ENCODE results near the gene PPDPF.
"Not testable (repeated sequence)": the region's sequence is repeated elsewhere in the genome, so short reads cannot be mapped to it uniquely, and the experiment has no call there.

PPDPF gene

GRCh38 chr20:63500902-63501817 is 19.4 kb upstream of the PPDPF start:
- no peak for DNase-seq

DNA sequence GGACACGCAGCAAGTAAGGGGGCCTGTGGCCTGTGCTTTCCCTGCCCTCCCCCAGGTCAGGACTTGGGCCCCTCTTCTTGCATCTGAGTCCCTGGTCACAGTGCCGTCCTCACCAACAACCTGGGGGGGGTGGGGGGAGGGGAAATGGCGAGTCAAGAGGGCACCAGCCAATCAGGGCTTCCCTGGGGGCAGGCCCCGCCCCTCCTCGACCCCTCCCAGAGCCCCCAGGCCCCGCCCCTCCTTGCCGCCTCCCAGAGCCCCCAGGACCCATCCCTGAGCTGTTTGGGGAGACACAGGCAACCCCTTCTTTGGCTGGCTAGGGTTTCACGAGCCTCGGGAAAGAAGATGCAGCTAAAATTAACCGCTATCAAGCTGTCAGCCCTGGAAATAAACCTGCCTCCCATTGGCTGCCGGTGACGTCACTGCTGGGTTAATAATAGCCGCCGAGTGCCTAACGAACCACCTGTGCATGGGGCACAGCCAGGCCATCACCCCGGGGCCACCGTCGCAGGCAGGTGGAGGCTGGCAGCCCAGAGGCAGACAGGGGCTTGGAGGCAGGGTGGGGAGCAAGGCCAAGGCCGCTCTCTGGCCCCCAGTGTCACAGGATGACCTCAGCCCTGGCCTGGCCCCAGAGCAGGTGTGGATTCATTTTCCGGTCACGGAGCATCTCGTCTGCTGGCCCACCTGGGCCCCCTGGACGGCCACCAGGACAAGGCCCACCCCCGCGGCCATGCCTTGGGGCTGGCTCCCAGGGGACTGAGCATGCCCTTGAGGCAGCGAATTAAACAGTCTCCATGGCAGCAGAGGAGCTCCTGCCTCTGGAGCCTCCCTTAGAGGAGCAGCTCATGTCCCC is 18.5 kb upstream of the PPDPF start:
- no peak for DNase-seq

- DNase-seq: no peak
Measured at GRCh38 chr20:63502671-63503172, 17.8 kb upstream of the PPDPF start.

DNA sequence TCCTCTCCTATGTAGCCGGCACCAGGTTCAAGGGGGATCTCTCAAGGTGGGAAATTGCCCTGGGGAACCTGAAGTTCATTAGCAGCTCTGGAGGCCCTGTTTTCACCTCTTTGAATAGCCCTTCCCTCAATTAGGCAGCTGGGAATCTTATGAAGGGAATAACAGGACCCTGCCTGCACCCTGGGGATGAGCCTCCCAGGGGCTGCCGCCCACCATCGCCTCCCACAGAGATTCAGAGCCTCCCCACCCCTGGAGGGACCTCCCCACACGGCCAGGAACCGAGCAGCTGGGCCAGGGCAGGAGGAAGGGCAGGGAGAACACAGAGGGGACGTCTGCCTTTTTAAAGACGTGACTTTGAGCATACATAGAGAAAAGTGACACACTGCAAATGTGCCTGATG is 17.0 kb upstream of the PPDPF start:
- no peak for DNase-seq

- DNase-seq: no peak
Measured at GRCh38 chr20:63504642-63505041, 15.9 kb upstream of the PPDPF start.

DNA sequence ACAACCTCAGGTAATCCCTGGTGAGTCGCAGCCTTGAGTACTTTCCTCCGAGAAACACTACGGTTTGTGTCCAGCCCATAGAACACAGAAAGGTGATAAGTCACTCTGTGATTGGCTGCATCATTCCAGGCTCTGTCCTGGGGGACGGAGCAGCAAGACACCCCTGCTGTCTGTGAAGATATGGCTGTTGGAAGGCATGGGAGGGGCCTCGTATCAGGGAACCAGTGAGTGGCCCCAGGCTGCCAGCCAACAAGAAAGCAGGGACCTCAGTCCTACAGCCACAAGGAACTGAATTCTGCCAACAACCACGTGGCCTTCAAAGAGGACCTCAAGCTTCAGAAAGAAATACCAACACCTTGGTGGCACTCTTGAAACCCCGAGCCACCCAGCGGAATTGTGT is 15.3 kb upstream of the PPDPF start:
- no peak for DNase-seq

DNA sequence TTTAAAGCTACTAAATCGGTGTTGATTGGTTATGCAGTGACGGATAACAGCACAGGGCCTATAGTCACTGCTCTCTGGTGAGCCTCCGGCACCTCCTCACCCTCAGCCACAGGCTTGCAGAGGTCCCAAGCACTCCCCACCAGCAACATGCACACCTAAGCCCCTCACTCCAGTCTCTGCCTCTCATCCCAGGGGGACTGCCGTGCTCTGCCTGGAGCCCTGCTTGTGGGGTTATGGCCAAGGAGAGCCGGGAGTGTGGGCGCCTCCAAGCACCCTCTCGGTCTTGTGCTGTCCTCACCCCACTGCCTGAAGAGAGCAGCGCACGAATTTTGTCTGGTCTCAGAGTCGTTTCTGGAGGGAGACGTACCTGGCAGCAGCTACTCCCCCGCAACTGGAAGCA is 14.8 kb upstream of the PPDPF start:
- DNase-seq: no peak

GRCh38 chr20:63507083-63507743 is 13.4 kb upstream of the PPDPF start:
- no peak for DNase-seq

- DNase-seq: peak in 1 of 5 donors; percentile 17
Measured at GRCh38 chr20:63508072-63508768, 12.3 kb upstream of the PPDPF start.

DNA sequence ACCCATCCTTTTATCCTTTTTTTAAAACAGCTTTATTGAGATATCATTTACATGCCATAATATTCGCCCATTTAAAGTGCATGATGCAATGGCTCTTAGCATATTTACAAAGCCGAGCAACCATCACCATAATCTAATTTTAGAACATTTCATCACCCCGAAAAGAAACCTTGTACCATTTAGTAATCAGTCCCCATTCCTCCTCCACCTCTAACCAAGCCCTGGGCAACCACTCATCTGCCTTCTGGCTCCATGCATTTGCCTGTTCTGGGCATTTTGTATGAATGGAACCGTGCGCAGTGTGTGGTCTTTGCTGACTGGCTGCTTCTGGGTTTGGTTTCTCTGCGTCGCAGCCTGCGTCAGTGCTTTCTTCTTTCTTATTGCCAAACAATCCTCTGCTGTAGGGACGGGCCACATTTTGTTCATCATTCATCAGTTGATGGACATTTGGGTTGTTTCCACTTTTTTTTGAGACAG is 11.4 kb upstream of the PPDPF start:
- DNase-seq: no peak

GRCh38 chr20:63513207-63513606 is 7.4 kb upstream of the PPDPF start:
- DNase-seq: no peak

DNA sequence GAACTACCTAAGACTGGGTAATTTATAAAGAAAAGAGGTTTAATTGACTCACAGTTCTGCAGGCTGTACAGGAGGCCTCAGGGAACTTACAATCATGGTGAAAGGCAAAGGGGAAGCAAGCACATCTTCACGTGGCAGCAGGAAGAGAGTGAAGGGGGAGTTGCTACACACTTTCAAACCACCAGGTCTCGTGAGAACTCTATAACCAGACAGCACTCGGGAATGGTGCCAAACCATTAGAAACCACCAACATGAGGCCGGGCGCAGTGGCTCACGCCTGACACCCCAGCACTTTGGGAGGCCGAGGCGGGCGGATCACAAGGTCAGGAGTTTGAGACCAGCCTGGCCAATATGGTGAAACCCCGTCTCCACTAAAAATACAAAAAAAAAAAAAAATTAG is 6.0 kb upstream of the PPDPF start:
- not testable (repeated sequence) for DNase-seq

- DNase-seq: peak in 1 of 5 donors; percentile 9
Measured at GRCh38 chr20:63517376-63518309, 2.9 kb upstream of the PPDPF start.

GRCh38 chr20:63518351-63518861 is 2.2 kb upstream of the PPDPF start:
- peak in 1 of 5 donors; percentile 4 for DNase-seq

GRCh38 chr20:63518946-63519667 is 1.5 kb upstream of the PPDPF start:
- peak in 2 of 5 donors; percentile 5 to 12 for DNase-seq

- peak; percentile 52 to 67 (median 62) for DNase-seq
Measured at GRCh38 chr20:63519668-63520503, 679 bp upstream of the PPDPF start.

- DNase-seq: peak; percentile 36 to 75 (median 64)
Measured at GRCh38 chr20:63520934-63521601, 503 bp downstream of the PPDPF start.

- DNase-seq: peak in 1 of 5 donors; percentile 6
Measured at GRCh38 chr20:63521602-63522001, 1.0 kb downstream of the PPDPF start.
